K562 (cell line): ENCODE data around the gene BDP1. TPM values are rescaled to one million over a fixed set of nuclear protein-coding genes. Genes with fewer than 3 reads are reported as not detected.
A peak's percentile ranks its signal among the peaks of the same experiment; 100 is the strongest.
"Not testable (repeated sequence)": the region's sequence is repeated elsewhere in the genome, so short reads cannot be mapped to it uniquely, and the experiment has no call there.

Source experiments
- CTCF ChIP-seq, 3 experiments: IDR thresholded peaks in 2 of 3; conservative IDR thresholded peaks in 1 of 3; 2 replicates each; pipeline ENCODE4 v1.5.1; 2011 to 2012; ENCODE audit warnings: low read length in 3 of 3, mild to moderate bottlenecking in 3 of 3, control low read depth in 2 of 3, improper control_type of control experiment in 1 of 3, inconsistent platforms in 1 of 3, low read depth in 1 of 3, mixed read lengths in 1 of 3, moderate library complexity in 1 of 3; ENCODE audit not compliant: insufficient read depth in 2 of 3
- REST ChIP-seq, 2 experiments: fragments of 450-650 bp; formaldehyde crosslinking in 1 of 2; IDR thresholded peaks; 2 replicates each; pipeline versions ENCODE4 v1.4.0 to v1.6.1; 2014 to 2020; ENCODE audit warnings: mild to moderate bottlenecking in 2 of 2, borderline replicate concordance in 1 of 2, low read depth in 1 of 2
- polyA plus RNA-seq, 8 experiments: library from polyadenylated mRNA; depleted of rRNA in 4 of 8; stranded (reverse) in 5 of 8; unstranded in 3 of 8; fragments of >200 nt; fragmentation: Nextera tagmentation in 2 of 8; fragmentation: Illumina TruSeq in 1 of 8; extraction: Ambion mirVana in 2 of 8; extraction: Trizol in 1 of 8; gene quantifications; 2 replicates each; pipeline versions ENCODE4 v1.2.1 to v1.2.3, GENCODE V29; 2011 to 2014; ENCODE audit warnings: inconsistent platforms in 1 of 8, missing spikeins in 1 of 8
- total RNA-seq, 7 experiments: library from RNA; depleted of rRNA in 6 of 7; stranded (reverse); fragments of >200 nt in 6 of 7; fragmentation: Illumina TruSeq in 2 of 7; extraction: Trizol in 2 of 7; gene quantifications; 2 replicates each; pipeline versions ENCODE4 v1.2.1 to v1.2.3, GENCODE V29; 2011 to 2021; ENCODE audit warnings: low replicate concordance in 1 of 7

The BDP1 gene
- total and polyA plus RNA-seq, 9 of the 15 experiments (the other 6 are each of a cell fraction or from before 2014, with no cell fraction given) = 6.9 to 47.3 (median 23.9) TPM

- TF ChIP-seq REST (IDR thresholded peaks at IDR 0.05; ENCODE audit: borderline replicate concordance) = peak; percentile 89
- TF ChIP-seq REST (CRISPR knock-in tag; IDR thresholded peaks at IDR 0.05; ENCODE audit: low read depth) = not testable (repeated sequence)
- TF ChIP-seq CTCF (IDR thresholded peaks at IDR 0.05 in 2 of 3, conservative IDR thresholded peaks at IDR 0.05 in 1 of 3; ENCODE audit: insufficient read depth in 2 of 3, low read depth in 1 of 3, low read length in 3 of 3) = peak; percentile 45 to 70 (median 57)
These were observed 8.1 kb upstream of the BDP1 start (continued) for GRCh38 chr5:71447218-71447808.
